CD8-positive, alpha-beta memory T cell (primary cell): ENCODE measurements around the gene MSMB. TPM values are rescaled to one million over a fixed set of nuclear protein-coding genes. Genes with fewer than 3 reads are reported as not detected.
"Not testable (repeated sequence)": the region's sequence is repeated elsewhere in the genome, so short reads cannot be mapped to it uniquely, and the experiment has no call there.

Experiments used
- CTCF ChIA-PET: fragments of 350-600 bp; sonication (Branson Sonifier 250); formaldehyde crosslinking; loops from one replicate; lab custom pipeline; 2021; ENCODE audit warnings: antibody characterized with exemption; lab: Charles Lee
- POLR2A ChIA-PET: fragments of 350-600 bp; sonication (Branson Sonifier 250); formaldehyde crosslinking; loops from one replicate; lab custom pipeline; 2021; ENCODE audit warnings: antibody characterized with exemption; lab: Charles Lee
- DNase-seq, 5 donors: peaks; one replicate each; pipeline versions ENCODE4 v3.0.0 to v3.0.0-alpha.2; 2020 to 2022; ENCODE audit warnings: mixed read lengths in 1 of 5
- H3K27ac ChIP-seq: one replicate; pipeline ENCODE4 v1.7.0; 2013; ENCODE audit warnings: low read depth, mild to moderate bottlenecking, low read length, moderate library complexity
- H3K27me3 ChIP-seq: 2 replicates; pipeline ENCODE4 v1.7.0; 2013; ENCODE audit warnings: low read length, mild to moderate bottlenecking; ENCODE audit not compliant: insufficient read depth, poor library complexity, severe bottlenecking
- H3K36me3 ChIP-seq: 2 replicates; pipeline ENCODE4 v1.7.0; 2013; ENCODE audit warnings: mild to moderate bottlenecking, low read length, moderate library complexity; ENCODE audit not compliant: insufficient read depth
- H3K4me1 ChIP-seq: 2 replicates; pipeline ENCODE4 v1.7.0; 2013; ENCODE audit warnings: mild to moderate bottlenecking, low read length, moderate library complexity; ENCODE audit not compliant: insufficient read depth
- H3K4me3 ChIP-seq: 2 replicates; pipeline ENCODE4 v1.7.0; 2013; ENCODE audit warnings: mild to moderate bottlenecking, low read length
- H3K9me3 ChIP-seq: 2 replicates; pipeline ENCODE4 v1.7.0; 2013; ENCODE audit warnings: mild to moderate bottlenecking, low read length
- H3K27ac Mint-ChIP-seq, 8 donors: one replicate each; pipeline ENCODE4 v1.8.0; 2020 to 2021; ENCODE audit warnings: mixed read lengths in 8 of 8, mild to moderate bottlenecking in 6 of 8, inconsistent platforms in 3 of 8, moderate library complexity in 3 of 8
- H3K27me3 Mint-ChIP-seq, 2 donors: one replicate each; pipeline ENCODE4 v1.8.0; 2020 to 2021; ENCODE audit warnings: mixed read lengths in 2 of 2, mild to moderate bottlenecking in 1 of 2, moderate library complexity in 1 of 2
- H3K36me3 Mint-ChIP-seq, 3 donors: one replicate each; pipeline ENCODE4 v1.8.0; 2020 to 2021; ENCODE audit warnings: mixed read lengths in 3 of 3, inconsistent platforms in 1 of 3, mild to moderate bottlenecking in 1 of 3
- H3K4me1 Mint-ChIP-seq, 3 donors: one replicate each; pipeline ENCODE4 v1.8.0; 2020 to 2021; ENCODE audit warnings: mixed read lengths in 3 of 3, inconsistent platforms in 1 of 3, mild to moderate bottlenecking in 1 of 3
- H3K4me3 Mint-ChIP-seq, 7 donors: one replicate each; pipeline ENCODE4 v1.8.0; 2020 to 2021; ENCODE audit warnings: mixed read lengths in 7 of 7, mild to moderate bottlenecking in 6 of 7, moderate library complexity in 4 of 7, inconsistent platforms in 2 of 7
- H3K9me3 Mint-ChIP-seq, 5 donors: one replicate each; pipeline ENCODE4 v1.8.0; 2020 to 2022; ENCODE audit warnings: mixed read lengths in 5 of 5, mild to moderate bottlenecking in 3 of 5, moderate library complexity in 2 of 5, inconsistent platforms in 1 of 5
- polyA plus RNA-seq: library from polyadenylated mRNA; unstranded; fragments of 300-500 nt; fragmentation: Illumina TruSeq; gene quantifications from one replicate; pipeline ENCODE4 v1.2.3, GENCODE V29; 2021
- total RNA-seq, 2 experiments: library from RNA; stranded (reverse); gene quantifications; one replicate each; pipeline ENCODE4 v1.2.3, GENCODE V29; 2021

The MSMB gene
- total RNA-seq (not detected), polyA plus RNA-seq (not detected)

- POLR2A ChIA-PET, result no interaction called here
- DNase-seq, result no peak
Measured at GRCh38 chr10:46046261-46046660, at the start of gene MSMB. MSMB (minus strand) TSS chr10:46046269; CDS start chr10:46046237, 32 bp downstream.

GRCh38 chr10:46094931-46095750 lies 49.1 kb upstream of the MSMB start:
- peak overlapping the region; percentile 72 for H3K4me3 ChIP-seq
- CTCF ChIA-PET, result interaction anchor here (0.8 to 1.6 kb wide), 3 partner anchors 11 to 66 kb away, joined by 3 to 7 read pairs (median 4); no protein-coding TSS in a partner anchor
- H3K27ac Mint-ChIP-seq, result peak overlapping the region in 5 of 8 donors; percentile 47 to 85 (median 75)

More at GRCh38 chr10:46046261-46046660, at the start of gene MSMB:
- Mint-ChIP-seq H3K27ac (peak within 1 kb of the TSS in 1 of 8 donors; percentile 47), H3K36me3 (no peaks in the 10 kb centered on the region), H3K9me3 (no peaks in the 10 kb centered on the region), H3K4me3 (no peak within 1 kb of the TSS), H3K4me1 (no peaks in the 10 kb centered on the region), H3K27me3 (peaks cover under 1 to 10% of the 10 kb centered on the region in 2 donors)
- no peak within 1 kb of the TSS for H3K27ac ChIP-seq
- H3K27me3 ChIP-seq, result no peaks in the 10 kb centered on the region
- CTCF ChIA-PET, result no interaction called here
- no peak within 1 kb of the TSS for H3K4me3 ChIP-seq
- no peaks in the 10 kb centered on the region for H3K4me1 ChIP-seq
- no peaks in the 10 kb centered on the region for H3K9me3 ChIP-seq
- no peaks in the 10 kb centered on the region for H3K36me3 ChIP-seq

GRCh38 chr10:46094197-46094500 lies 48.1 kb upstream of the MSMB start:
- Mint-ChIP-seq H3K4me1 (peaks cover 3 to 44% (median 7%) of the 10 kb centered on the region in 3 donors), H3K4me3 (no peak overlapping the region), H3K9me3 (no peaks in the 10 kb centered on the region), H3K27me3 (no peaks in the 10 kb centered on the region), H3K36me3 (no peaks in the 10 kb centered on the region), H3K27ac (peak overlapping the region in 3 of 8 donors; percentile 24 to 85 (median 79))
- Histone ChIP-seq H3K27ac (no peak overlapping the region), H3K9me3 (no peaks in the 10 kb centered on the region), H3K36me3 (no peaks in the 10 kb centered on the region), H3K4me1 (peaks cover 86% of the 10 kb centered on the region), H3K4me3 (peak overlapping the region; percentile 72), H3K27me3 (no peaks in the 10 kb centered on the region)
- CTCF ChIA-PET, result no interaction called here
- POLR2A ChIA-PET, result no interaction called here
- DNase-seq, result no peak

More at GRCh38 chr10:46094931-46095750, 49.1 kb upstream of the MSMB start:
- Mint-ChIP-seq H3K4me3 (peak overlapping the region in 5 of 7 donors; percentile 30 to 86 (median 75)), H3K27me3 (no peaks in the 10 kb centered on the region), H3K4me1 (peaks cover under 1 to 44% (median 5%) of the 10 kb centered on the region in 3 donors), H3K36me3 (peaks cover 0 to 4% (median 0%) of the 10 kb centered on the region in 3 donors), H3K9me3 (no peaks in the 10 kb centered on the region)
- Histone ChIP-seq H3K27me3 (no peaks in the 10 kb centered on the region), H3K4me1 (peaks cover 82% of the 10 kb centered on the region), H3K36me3 (no peaks in the 10 kb centered on the region), H3K27ac (no peak overlapping the region), H3K9me3 (no peaks in the 10 kb centered on the region)
- peak in 1 of 5 donors; percentile 44 for DNase-seq
- POLR2A ChIA-PET, result no interaction called here

GRCh38 chr10:46093316-46094196 lies 47.5 kb upstream of the MSMB start:
- H3K27ac Mint-ChIP-seq, H3K27ac ChIP-seq, H3K9me3 Mint-ChIP-seq, H3K36me3 Mint-ChIP-seq, H3K4me3 Mint-ChIP-seq, H3K36me3 ChIP-seq, H3K9me3 ChIP-seq, H3K27me3 ChIP-seq, POLR2A ChIA-PET, H3K27me3 Mint-ChIP-seq, CTCF ChIA-PET: not testable (repeated sequence)
- Histone ChIP-seq H3K4me1 (peaks cover 86% of the 10 kb centered on the region), H3K4me3 (peak overlapping the region; percentile 72)
- peak in 1 of 5 donors; percentile 76 for DNase-seq
- peaks cover 3 to 42% (median 6%) of the 10 kb centered on the region in 3 donors for H3K4me1 Mint-ChIP-seq

GRCh38 chr10:46092524-46093081 lies 46.5 kb upstream of the MSMB start:
- no peak overlapping the region for H3K27ac ChIP-seq
- H3K36me3 ChIP-seq, result no peaks in the 10 kb centered on the region
- DNase-seq, result peak in 4 of 5 donors; percentile 24 to 83 (median 56)

GRCh38 chr10:46091828-46092523 lies 45.9 kb upstream of the MSMB start:
- peak in 1 of 5 donors; percentile 15 for DNase-seq
- Histone ChIP-seq H3K9me3 (no peaks in the 10 kb centered on the region), H3K4me3 (no peak overlapping the region), H3K27me3 (no peaks in the 10 kb centered on the region), H3K27ac (no peak overlapping the region), H3K4me1 (peaks cover 72% of the 10 kb centered on the region), H3K36me3 (no peaks in the 10 kb centered on the region)
- H3K9me3 Mint-ChIP-seq, result no peaks in the 10 kb centered on the region
- POLR2A ChIA-PET, result interaction anchor here (1.1 kb wide), 1 partner anchor 68 kb away, joined by 3 read pairs; no protein-coding TSS in a partner anchor
- no peaks in the 10 kb centered on the region for H3K27me3 Mint-ChIP-seq
- H3K36me3 Mint-ChIP-seq, result no peaks in the 10 kb centered on the region
- peak overlapping the region in 4 of 8 donors; percentile 77 to 83 (median 79) for H3K27ac Mint-ChIP-seq
- CTCF ChIA-PET, result interaction anchor here (0.7 to 1.3 kb wide), 3 partner anchors 14 to 63 kb away, joined by 3 read pairs; no protein-coding TSS in a partner anchor
- peaks cover 3 to 31% (median 6%) of the 10 kb centered on the region in 3 donors for H3K4me1 Mint-ChIP-seq
- peak overlapping the region in 3 of 7 donors; percentile 39 to 85 (median 42) for H3K4me3 Mint-ChIP-seq

More at GRCh38 chr10:46092524-46093081, 46.5 kb upstream of the MSMB start:
- no peaks in the 10 kb centered on the region for H3K9me3 ChIP-seq
- H3K4me3 ChIP-seq, result peak overlapping the region; percentile 72
- no peaks in the 10 kb centered on the region for H3K9me3 Mint-ChIP-seq
- H3K4me1 ChIP-seq, result peaks cover 78% of the 10 kb centered on the region
- ChIA-PET CTCF (interaction anchor here (1.3 kb wide), 1 partner anchor 64 kb away, joined by 3 read pairs; no protein-coding TSS in a partner anchor), POLR2A (interaction anchor here (1.1 kb wide), 1 partner anchor 69 kb away, joined by 3 read pairs; no protein-coding TSS in a partner anchor)
- H3K27ac Mint-ChIP-seq, result no peak overlapping the region
- H3K4me1 Mint-ChIP-seq, result peaks cover 3 to 37% (median 6%) of the 10 kb centered on the region in 3 donors
- H3K4me3 Mint-ChIP-seq, result no peak overlapping the region
- H3K27me3 ChIP-seq, result no peaks in the 10 kb centered on the region
- no peaks in the 10 kb centered on the region for H3K27me3 Mint-ChIP-seq
- no peaks in the 10 kb centered on the region for H3K36me3 Mint-ChIP-seq
